Stimulated activated naive CD8-positive, alpha-beta T cell treated with anti-CD3 and anti-CD28 coated beads, Interleukin-15, Interleukin-2, amounts not matched to agents 100 U/mL and 50 U/mL, for 24 hours (primary cell): Measurements from ENCODE around the gene TTBK1.

Source experiments
- ATAC-seq: fragments of 150-1000 bp; cut with Tn5 transposase; one replicate; pipeline ENCODE4 v1.10.0; 2021
- DNase-seq: peaks from one replicate; pipeline ENCODE4 v3.0.0; 2021

TTBK1 gene

GRCh38 chr6:43304882-43305281, 61.6 kb downstream of the TTBK1 start:
- no peak for DNase-seq
- no peak for ATAC-seq

GRCh38 chr6:43306086-43306485, 62.8 kb downstream of the TTBK1 start:
- no peak for ATAC-seq
- DNase-seq, result no peak

GRCh38 chr6:43307451-43308100, 64.3 kb downstream of the TTBK1 start:
- no peak for ATAC-seq
- DNase-seq, result no peak

GRCh38 chr6:43308101-43308989, 65.1 kb downstream of the TTBK1 start, which contains the start of gene CRIP3:
Gene CRIP3 (minus strand): TSS chr6:43308826. CDS start chr6:43308792, 34 bp downstream.
- peak; percentile 72 for ATAC-seq
- peak; percentile 63 for DNase-seq

GRCh38 chr6:43308990-43309477, 65.8 kb downstream of the TTBK1 start:
- ATAC-seq, result no peak

GRCh38 chr6:43310134-43310533, 66.9 kb downstream of the TTBK1 start:
- ATAC-seq (no peak), DNase-seq (no peak)

More at GRCh38 chr6:43308990-43309477, 65.8 kb downstream of the TTBK1 start:
- no peak for DNase-seq

GRCh38 chr6:43310624-43311023, 67.3 kb downstream of the TTBK1 start:
- no peak for DNase-seq
- no peak for ATAC-seq

GRCh38 chr6:43311666-43312065, 68.4 kb downstream of the TTBK1 start:
- DNase-seq, result no peak
- no peak for ATAC-seq

- ATAC-seq, result no peak
These were observed 70.5 kb downstream of the TTBK1 start for GRCh38 chr6:43313813-43314212.

GRCh38 chr6:43318011-43318410, 74.7 kb downstream of the TTBK1 start:
- no peak for ATAC-seq
- DNase-seq, result no peak

More at GRCh38 chr6:43313813-43314212, 70.5 kb downstream of the TTBK1 start:
- DNase-seq, result no peak

- ATAC-seq (no peak), DNase-seq (no peak)
These were observed 82.6 kb downstream of the TTBK1 start for GRCh38 chr6:43325876-43326275.

- ATAC-seq, result no peak
- DNase-seq, result no peak
These were observed 85.2 kb downstream of the TTBK1 start for GRCh38 chr6:43328528-43328927.

- no peak for DNase-seq
- no peak for ATAC-seq
These were observed 88.2 kb downstream of the TTBK1 start for GRCh38 chr6:43331470-43331869.

GRCh38 chr6:43331891-43332290, 88.6 kb downstream of the TTBK1 start:
- DNase-seq (no peak), ATAC-seq (no peak)

GRCh38 chr6:43334466-43335095, 91.3 kb downstream of the TTBK1 start:
- DNase-seq (no peak), ATAC-seq (no peak)

- ATAC-seq (no peak), DNase-seq (no peak)
These were observed 92.2 kb downstream of the TTBK1 start for GRCh38 chr6:43335469-43335868.

- no peak for DNase-seq
- ATAC-seq, result no peak
These were observed 93.1 kb downstream of the TTBK1 start for GRCh38 chr6:43336382-43336781.
